ENCODE results near the gene RABL6. TPM values are rescaled to one million over a fixed set of nuclear protein-coding genes. Genes with fewer than 3 reads are reported as not detected.
"Not testable (repeated sequence)": the region's sequence is repeated elsewhere in the genome, so short reads cannot be mapped to it uniquely, and the experiment has no call there.

Gene RABL6
- total RNA-seq, 1 experiment from 2014 or later: 43.1 TPM

DNA sequence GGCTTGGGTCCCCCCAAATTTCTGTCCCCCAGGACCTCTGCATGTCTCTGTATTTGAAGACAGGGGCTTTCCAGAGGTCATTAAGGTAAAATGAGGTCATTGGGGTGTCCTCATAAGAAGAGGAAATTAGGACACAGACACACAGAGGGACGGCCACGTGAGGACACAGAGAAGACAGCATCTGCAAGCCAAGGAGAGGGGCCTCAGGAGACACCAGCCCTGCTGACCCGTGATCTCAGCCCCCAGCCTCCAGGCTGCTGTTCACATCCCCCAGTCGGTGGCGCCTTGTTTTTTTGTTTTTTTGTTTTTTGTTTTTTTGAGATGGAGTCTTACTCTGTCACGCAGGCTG lies 12.8 kb upstream of the RABL6 start:
- no peak overlapping the region for H3K27ac ChIP-seq (ENCODE audit: low read length)
- no peaks in the 10 kb centered on the region for H3K27me3 ChIP-seq (ENCODE audit: low read length)
- H3K4me2 ChIP-seq (ENCODE audit: low read depth, low read length, poor library complexity, severe bottlenecking): no peak overlapping the region
- H3K9ac ChIP-seq (ENCODE audit: low read length): peak overlapping the region; percentile 9; the same call in 1 of the 2 replicates
- no peaks in the 10 kb centered on the region for H3K9me2 ChIP-seq (replicated peaks; ENCODE audit: insufficient read depth, low read length)
- peaks cover 12% of the 10 kb centered on the region for H4K20me1 ChIP-seq (ENCODE audit: insufficient read depth, low read depth, low read length)
- peaks cover 69% of the 10 kb centered on the region for H3K4me1 ChIP-seq (ENCODE audit: low read length)
- H3K79me2 ChIP-seq (ENCODE audit: low read length): peaks cover 3% of the 10 kb centered on the region; the same call in 1 of the 2 replicates
- H3K9me3 ChIP-seq (ENCODE audit: low read length): no peaks in the 10 kb centered on the region
- H3K4me3 ChIP-seq (ENCODE audit: low read length): no peak overlapping the region
- H3K36me3 ChIP-seq (ENCODE audit: insufficient read depth, low read length): no peaks in the 10 kb centered on the region
- no peak for DNase-seq
- H2AFZ ChIP-seq (ENCODE audit: low read length): no peak overlapping the region

DNA sequence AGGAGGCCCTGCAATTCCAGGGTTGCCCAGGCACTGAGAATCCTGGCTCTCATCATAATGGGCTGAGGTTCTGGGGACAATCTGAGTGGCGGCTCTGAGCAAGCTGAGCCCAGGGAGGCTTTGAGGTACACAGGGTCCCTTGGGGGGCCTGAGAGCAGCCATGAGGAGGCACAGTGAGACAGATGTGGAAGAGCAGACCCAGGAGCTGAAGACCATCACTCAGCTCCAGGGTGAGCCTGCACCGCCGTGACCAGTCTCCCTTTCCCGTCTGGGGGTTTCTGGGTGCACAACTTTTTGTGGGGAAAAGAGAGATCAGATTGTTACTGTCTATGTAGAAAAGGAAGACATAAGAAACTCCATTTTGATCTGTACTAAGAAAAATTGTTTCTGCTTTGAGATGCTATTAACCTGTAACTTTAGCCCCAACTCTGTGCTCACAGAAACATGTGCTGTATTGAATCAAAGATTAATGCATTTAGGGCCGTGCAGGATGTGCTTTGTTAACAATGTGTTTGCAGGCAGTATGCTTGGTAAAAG lies 11.4 kb upstream of the RABL6 start, which contains the start of gene CCDC183:
TSS of gene CCDC183 (plus strand) at position 101 of the 537 bp plus-strand sequence. CDS start at position 161, 60 bp downstream.
- Histone ChIP-seq H3K9me3 (ENCODE audit: low read length) (no peaks in the 10 kb centered on the region), H3K27ac (ENCODE audit: low read length) (peak within 1 kb of the TSS; percentile 64), H4K20me1 (ENCODE audit: insufficient read depth, low read depth, low read length) (peaks cover 21% of the 10 kb centered on the region), H3K4me2 (ENCODE audit: low read depth, low read length, poor library complexity, severe bottlenecking) (peak within 1 kb of the TSS; percentile 44), H3K79me2 (ENCODE audit: low read length) (peaks cover 3% of the 10 kb centered on the region; the same call in 1 of the 2 replicates), H3K27me3 (ENCODE audit: low read length) (no peaks in the 10 kb centered on the region), H3K36me3 (ENCODE audit: insufficient read depth, low read length) (no peaks in the 10 kb centered on the region), H3K4me3 (ENCODE audit: low read length) (peak within 1 kb of the TSS; percentile 18; the same call in 1 of the 2 replicates), H3K9me2 (replicated peaks; ENCODE audit: insufficient read depth, low read length) (no peaks in the 10 kb centered on the region), H3K9ac (ENCODE audit: low read length) (peak within 1 kb of the TSS; percentile 43), H2AFZ (ENCODE audit: low read length) (no peak within 1 kb of the TSS), H3K4me1 (ENCODE audit: low read length) (peaks cover 73% of the 10 kb centered on the region)
- no peak for DNase-seq

DNA sequence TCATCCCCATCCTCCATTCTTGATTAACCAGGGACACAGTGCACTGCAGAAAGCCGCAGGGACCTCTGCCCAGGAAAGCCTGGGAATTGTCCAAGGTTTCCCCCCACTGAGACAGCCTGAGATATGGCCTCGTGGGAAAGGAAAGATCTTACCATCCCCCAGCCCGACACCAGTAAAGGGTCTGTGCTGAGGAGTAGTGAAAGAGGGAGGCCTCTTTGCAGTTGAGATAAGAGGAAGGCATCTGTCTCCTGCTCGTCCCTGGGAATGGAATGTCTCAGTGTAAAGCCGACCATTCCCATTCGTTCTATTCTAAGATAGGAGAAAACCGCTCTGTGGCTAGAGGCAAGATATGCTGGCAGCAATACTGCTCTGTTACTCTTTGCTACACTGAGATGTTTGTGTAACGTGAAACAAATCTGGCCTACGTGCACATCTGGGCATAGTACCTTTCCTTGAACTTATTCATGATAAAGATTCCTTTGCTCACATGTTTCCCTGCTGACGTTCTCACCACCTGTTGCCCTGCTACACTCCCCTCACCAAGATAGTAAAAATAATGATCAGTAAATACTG lies 10.9 kb upstream of the RABL6 start:
- Histone ChIP-seq H4K20me1 (ENCODE audit: insufficient read depth, low read depth, low read length) (peaks cover 20% of the 10 kb centered on the region), H3K4me2 (ENCODE audit: low read depth, low read length, poor library complexity, severe bottlenecking) (peak overlapping the region; percentile 44), H3K4me1 (ENCODE audit: low read length) (peaks cover 69% of the 10 kb centered on the region), H3K9ac (ENCODE audit: low read length) (peak overlapping the region; percentile 17; the same call in 1 of the 2 replicates), H3K27ac (ENCODE audit: low read length) (peak overlapping the region; percentile 64)
- H3K79me2 ChIP-seq (ENCODE audit: low read length); H3K4me3 ChIP-seq (ENCODE audit: low read length); H3K36me3 ChIP-seq (ENCODE audit: insufficient read depth, low read length); H2AFZ ChIP-seq (ENCODE audit: low read length); H3K27me3 ChIP-seq (ENCODE audit: low read length); H3K9me2 ChIP-seq (replicated peaks; ENCODE audit: insufficient read depth, low read length); H3K9me3 ChIP-seq (ENCODE audit: low read length); DNase-seq: not testable (repeated sequence)

DNA sequence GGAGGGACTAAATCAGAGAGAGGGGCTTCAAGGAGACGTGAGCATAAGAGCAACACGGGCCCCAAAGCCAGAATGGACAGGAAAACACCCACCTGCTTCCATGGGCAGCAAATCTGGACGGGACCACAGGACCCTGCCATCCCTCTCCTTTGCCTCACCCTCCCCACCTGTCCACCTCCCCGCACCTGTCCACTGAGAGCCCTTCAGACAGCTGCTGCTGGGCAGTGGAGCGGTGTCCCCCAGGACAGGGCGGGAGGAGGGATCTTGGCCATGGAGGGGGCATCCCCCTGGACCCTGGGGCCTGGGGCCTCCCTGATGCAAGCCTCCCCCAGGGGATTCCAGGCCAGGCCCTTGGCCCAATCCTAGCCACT lies 9.1 kb upstream of the RABL6 start:
- no peaks in the 10 kb centered on the region for H3K27me3 ChIP-seq (ENCODE audit: low read length)
- peaks cover 51% of the 10 kb centered on the region for H3K4me1 ChIP-seq (ENCODE audit: low read length)
- H3K79me2 ChIP-seq (ENCODE audit: low read length): no peaks in the 10 kb centered on the region
- H4K20me1 ChIP-seq (ENCODE audit: insufficient read depth, low read depth, low read length): 0 out of 2 replicates have a peak, but pooled peaks cover 8% of the 10 kb centered on the region
- no peaks in the 10 kb centered on the region for H3K9me3 ChIP-seq (ENCODE audit: low read length)
- no peak for DNase-seq
- no peak overlapping the region for H3K9ac ChIP-seq (ENCODE audit: low read length)
- no peak overlapping the region for H3K4me2 ChIP-seq (ENCODE audit: low read depth, low read length, poor library complexity, severe bottlenecking)
- no peak overlapping the region for H3K27ac ChIP-seq (ENCODE audit: low read length)
- no peaks in the 10 kb centered on the region for H3K9me2 ChIP-seq (replicated peaks; ENCODE audit: insufficient read depth, low read length)
- no peak overlapping the region for H3K4me3 ChIP-seq (ENCODE audit: low read length)
- H2AFZ ChIP-seq (ENCODE audit: low read length): no peak overlapping the region
- H3K36me3 ChIP-seq (ENCODE audit: insufficient read depth, low read length): no peaks in the 10 kb centered on the region

DNA sequence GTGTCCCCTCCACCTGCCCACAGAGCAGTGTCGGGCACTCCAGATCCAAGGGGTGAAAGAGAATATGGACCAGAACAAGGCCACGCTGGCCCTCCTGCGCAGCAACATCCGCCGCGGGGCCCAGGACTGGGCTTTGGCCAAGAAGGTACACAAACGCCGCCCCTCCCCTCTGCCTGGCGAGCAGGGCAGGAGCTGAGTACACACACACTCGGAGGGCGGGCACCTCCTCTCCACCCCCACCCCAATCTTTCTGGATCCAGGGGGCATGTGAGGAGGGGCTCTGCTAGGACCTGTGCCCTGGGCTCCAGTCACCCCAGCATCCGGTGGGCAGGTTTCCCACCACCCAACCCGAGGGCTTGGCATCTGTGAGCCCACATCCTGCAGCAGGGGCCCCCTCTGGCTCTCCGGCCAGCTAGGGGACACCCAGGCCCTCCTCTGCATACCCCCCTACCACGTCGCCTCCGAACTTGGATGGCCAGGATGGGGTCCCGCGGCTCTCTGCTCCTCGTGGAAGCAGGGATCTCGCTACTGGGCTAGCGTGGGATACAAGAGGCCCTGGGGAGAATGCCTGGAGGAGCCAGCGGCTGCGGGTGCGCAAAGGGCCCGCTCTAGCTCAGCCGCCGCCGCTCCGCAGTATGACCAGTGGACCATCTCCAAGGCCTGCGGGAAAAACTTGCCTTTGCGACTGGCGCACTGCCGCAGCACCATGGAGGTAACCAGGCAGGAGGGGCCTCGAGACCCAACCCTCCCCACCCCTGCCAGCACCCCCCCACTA lies 8.5 kb upstream of the RABL6 start:
- Histone ChIP-seq H2AFZ (ENCODE audit: low read length) (no peak overlapping the region), H3K27ac (ENCODE audit: low read length) (no peak overlapping the region), H3K4me2 (ENCODE audit: low read depth, low read length, poor library complexity, severe bottlenecking) (peak overlapping the region; percentile 63), H3K27me3 (ENCODE audit: low read length) (no peaks in the 10 kb centered on the region), H3K79me2 (ENCODE audit: low read length) (no peaks in the 10 kb centered on the region), H4K20me1 (ENCODE audit: insufficient read depth, low read depth, low read length) (0 out of 2 replicates have a peak, but pooled peaks cover 8% of the 10 kb centered on the region), H3K9me3 (ENCODE audit: low read length) (no peaks in the 10 kb centered on the region), H3K9ac (ENCODE audit: low read length) (peak overlapping the region; percentile 42), H3K9me2 (replicated peaks; ENCODE audit: insufficient read depth, low read length) (no peaks in the 10 kb centered on the region), H3K4me1 (ENCODE audit: low read length) (peaks cover 51% of the 10 kb centered on the region), H3K4me3 (ENCODE audit: low read length) (peak overlapping the region; percentile 43), H3K36me3 (ENCODE audit: insufficient read depth, low read length) (no peaks in the 10 kb centered on the region)
- peak; percentile 48 for DNase-seq

DNA sequence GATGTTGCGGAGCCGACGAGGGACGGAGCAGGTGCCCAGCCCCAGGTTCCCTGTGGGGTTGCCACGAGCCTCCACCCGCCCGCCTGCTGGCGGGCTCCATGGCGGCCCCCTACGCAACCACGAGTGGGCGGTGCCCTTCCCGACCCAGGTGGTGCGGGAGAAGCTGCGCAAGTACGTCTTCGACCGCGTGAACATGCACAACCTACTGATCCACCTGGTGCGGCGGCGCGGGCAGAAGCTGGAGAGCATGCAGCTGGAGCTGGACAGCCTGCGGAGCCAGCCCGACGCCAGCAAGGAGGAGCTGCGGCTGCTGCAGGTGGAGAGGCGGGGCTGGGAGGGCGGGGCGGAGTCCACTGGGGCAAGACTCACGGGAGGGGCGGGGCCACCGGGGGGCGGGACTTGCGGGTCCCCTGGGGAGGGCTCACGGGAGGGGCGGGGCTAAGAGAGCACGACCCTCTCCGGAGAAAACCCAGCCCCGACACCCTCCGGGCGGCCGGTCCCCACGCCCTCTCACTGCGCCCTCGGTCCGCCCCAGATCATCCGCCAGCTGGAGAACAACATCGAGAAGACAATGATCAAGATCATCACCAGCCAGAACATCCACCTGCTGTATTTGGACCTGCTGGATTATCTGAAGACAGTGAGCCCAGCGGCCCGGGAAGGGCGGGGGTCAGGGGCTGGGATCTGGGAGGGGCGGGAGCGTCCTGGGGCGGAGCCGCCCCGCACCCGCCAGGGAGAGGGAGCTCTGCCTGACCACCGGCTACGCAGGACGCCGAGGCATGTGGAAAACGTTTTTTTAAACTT lies 7.7 kb upstream of the RABL6 start:
- Histone ChIP-seq H3K9me2 (replicated peaks; ENCODE audit: insufficient read depth, low read length) (no peaks in the 10 kb centered on the region), H3K4me1 (ENCODE audit: low read length) (peaks cover 44% of the 10 kb centered on the region), H3K9me3 (ENCODE audit: low read length) (no peaks in the 10 kb centered on the region), H2AFZ (ENCODE audit: low read length) (no peak overlapping the region), H3K4me2 (ENCODE audit: low read depth, low read length, poor library complexity, severe bottlenecking) (peak overlapping the region; percentile 63), H3K79me2 (ENCODE audit: low read length) (no peaks in the 10 kb centered on the region), H3K36me3 (ENCODE audit: insufficient read depth, low read length) (no peaks in the 10 kb centered on the region), H3K4me3 (ENCODE audit: low read length) (peak overlapping the region; percentile 43), H3K27me3 (ENCODE audit: low read length) (no peaks in the 10 kb centered on the region), H3K27ac (ENCODE audit: low read length) (no peak overlapping the region), H3K9ac (ENCODE audit: low read length) (peak overlapping the region; percentile 42), H4K20me1 (ENCODE audit: insufficient read depth, low read depth, low read length) (0 out of 2 replicates have a peak, but pooled peaks cover 8% of the 10 kb centered on the region)
- peak; percentile 83 for DNase-seq

GRCh38 chr9:136802321-136802720 lies 5.4 kb upstream of the RABL6 start:
- no peaks in the 10 kb centered on the region for H3K9me3 ChIP-seq (ENCODE audit: low read length)
- H4K20me1 ChIP-seq (ENCODE audit: insufficient read depth, low read depth, low read length): 0 out of 2 replicates have a peak, but pooled peaks cover 8% of the 10 kb centered on the region
- no peak overlapping the region for H3K9ac ChIP-seq (ENCODE audit: low read length)

More at GRCh38 chr9:136802321-136802720, 5.4 kb upstream of the RABL6 start:
- Histone ChIP-seq H2AFZ (ENCODE audit: low read length) (no peak overlapping the region), H3K4me1 (ENCODE audit: low read length) (peaks cover 35% of the 10 kb centered on the region), H3K79me2 (ENCODE audit: low read length) (peaks cover 11% of the 10 kb centered on the region), H3K27me3 (ENCODE audit: low read length) (no peaks in the 10 kb centered on the region), H3K4me3 (ENCODE audit: low read length) (no peak overlapping the region), H3K36me3 (ENCODE audit: insufficient read depth, low read length) (no peaks in the 10 kb centered on the region), H3K27ac (ENCODE audit: low read length) (no peak overlapping the region), H3K9me2 (replicated peaks; ENCODE audit: insufficient read depth, low read length) (no peaks in the 10 kb centered on the region), H3K4me2 (ENCODE audit: low read depth, low read length, poor library complexity, severe bottlenecking) (no peak overlapping the region)
- no peak for DNase-seq

Data from Karpas-422 (cell line).